Stimulated activated CD4-positive, alpha-beta T cell treated with anti-CD3 and anti-CD28 coated beads, TNF-alpha, amount 100 ng/mL, for 1 hour (primary cell): ENCODE data around the gene PDZD8.
"Not testable (repeated sequence)": the region's sequence is repeated elsewhere in the genome, so short reads cannot be mapped to it uniquely, and the experiment has no call there.

Experiments
- DNase-seq, 3 donors: peaks; one replicate each; pipeline ENCODE4 v3.0.0-alpha.2; 2020; ENCODE audit warnings: low read depth in 3 of 3, low spot score in 1 of 3

PDZD8 gene

DNA sequence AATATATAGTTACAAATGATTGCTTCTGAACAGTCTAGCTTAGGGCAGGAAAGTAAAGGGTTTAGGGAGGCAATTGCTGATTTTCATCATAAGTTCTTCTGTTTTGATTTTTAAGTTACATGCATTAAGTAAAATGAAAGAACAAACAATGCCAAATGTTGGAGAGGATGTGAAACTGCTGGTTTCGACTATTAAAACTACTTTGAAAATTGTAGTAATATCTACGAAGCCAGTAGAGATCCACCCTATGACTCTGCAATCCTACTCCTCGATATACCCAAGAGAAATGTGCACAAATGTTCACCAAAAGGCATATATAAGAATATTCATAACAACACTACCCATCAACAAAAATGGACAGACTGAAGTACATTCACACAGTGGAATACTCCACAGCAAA lies 24.3 kb downstream of the PDZD8 start:
- DNase-seq = no peak

GRCh38 chr10:117348236-117348635 lies 27.0 kb downstream of the PDZD8 start:
- DNase-seq = no peak

- DNase-seq = no peak
Observed at GRCh38 chr10:117346574-117346973, 28.7 kb downstream of the PDZD8 start.

DNA sequence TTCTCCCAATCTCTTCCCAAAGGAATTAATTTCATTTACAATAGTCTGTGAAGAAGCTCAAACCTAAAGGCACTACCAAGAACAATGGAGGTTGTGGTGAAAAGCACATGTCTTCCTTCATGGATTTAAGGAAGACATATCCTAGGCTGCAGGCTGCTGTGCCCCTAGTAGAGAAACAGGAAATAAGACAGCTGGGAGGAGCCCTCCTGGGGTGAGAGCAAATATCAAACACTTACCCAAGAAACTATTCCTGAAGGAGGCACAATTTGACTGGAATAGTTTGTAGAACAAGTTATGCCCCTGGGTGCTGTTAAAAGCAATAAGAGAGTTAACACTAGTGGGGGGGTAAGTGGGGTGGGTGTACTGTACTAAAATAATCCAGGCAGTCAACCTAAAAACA lies 30.1 kb downstream of the PDZD8 start:
- DNase-seq = no peak

- no peak for DNase-seq
Observed at GRCh38 chr10:117342641-117343040, 32.6 kb downstream of the PDZD8 start.

GRCh38 chr10:117341061-117341460 lies 34.2 kb downstream of the PDZD8 start:
- no peak for DNase-seq

- DNase-seq = no peak
Observed at GRCh38 chr10:117339979-117340378, 35.3 kb downstream of the PDZD8 start.

GRCh38 chr10:117339578-117339977 lies 35.7 kb downstream of the PDZD8 start:
- DNase-seq = no peak

- DNase-seq = no peak
Observed at GRCh38 chr10:117334926-117335325, 40.3 kb downstream of the PDZD8 start.

GRCh38 chr10:117334066-117334465 lies 41.2 kb downstream of the PDZD8 start:
- no peak for DNase-seq

DNA sequence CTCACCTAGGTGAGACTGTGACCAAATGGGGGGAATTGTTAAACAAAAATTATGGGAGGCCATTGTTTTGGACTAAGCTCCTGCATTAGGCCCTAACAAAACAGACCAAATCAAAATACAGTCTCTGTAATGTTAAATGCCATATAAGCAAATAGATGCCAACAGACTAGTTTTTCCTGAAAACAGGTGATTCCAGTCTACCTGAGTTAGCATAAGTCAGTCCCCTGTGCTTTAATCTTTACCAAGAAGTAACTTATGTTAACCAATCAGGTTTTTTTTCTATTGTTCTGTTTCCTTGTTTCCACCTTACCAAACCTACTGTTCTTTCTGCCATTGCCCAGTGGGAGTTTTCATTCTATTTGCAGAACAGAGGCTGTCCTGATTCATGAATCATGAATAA lies 48.0 kb downstream of the PDZD8 start:
- DNase-seq = no peak

GRCh38 chr10:117324367-117324766 lies 50.9 kb downstream of the PDZD8 start:
- DNase-seq = no peak

- no peak for DNase-seq
Observed at GRCh38 chr10:117322260-117322659, 53.0 kb downstream of the PDZD8 start.

- no peak for DNase-seq
Observed at GRCh38 chr10:117320050-117320665, 55.1 kb downstream of the PDZD8 start.

DNA sequence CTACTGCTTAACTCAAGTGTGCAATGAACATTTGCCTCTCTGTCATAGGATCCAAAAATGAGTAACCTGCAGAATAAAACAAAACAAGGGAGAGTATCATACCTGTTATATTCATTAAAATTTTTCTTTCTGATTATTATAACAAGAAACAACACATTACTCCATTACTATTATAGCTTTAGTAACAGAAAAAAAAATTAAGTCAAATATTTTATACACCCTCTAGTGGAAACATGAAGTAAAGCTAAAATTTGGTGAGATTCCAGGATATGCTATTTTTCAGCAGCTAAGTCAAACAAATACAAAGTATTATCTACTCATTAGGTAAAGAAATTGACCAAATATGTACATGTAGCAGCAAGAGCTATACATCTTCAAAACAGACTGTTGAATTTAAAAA lies 56.3 kb downstream of the PDZD8 start:
- no peak for DNase-seq

- DNase-seq = no peak
Observed at GRCh38 chr10:117316701-117317100, 58.5 kb downstream of the PDZD8 start.

DNA sequence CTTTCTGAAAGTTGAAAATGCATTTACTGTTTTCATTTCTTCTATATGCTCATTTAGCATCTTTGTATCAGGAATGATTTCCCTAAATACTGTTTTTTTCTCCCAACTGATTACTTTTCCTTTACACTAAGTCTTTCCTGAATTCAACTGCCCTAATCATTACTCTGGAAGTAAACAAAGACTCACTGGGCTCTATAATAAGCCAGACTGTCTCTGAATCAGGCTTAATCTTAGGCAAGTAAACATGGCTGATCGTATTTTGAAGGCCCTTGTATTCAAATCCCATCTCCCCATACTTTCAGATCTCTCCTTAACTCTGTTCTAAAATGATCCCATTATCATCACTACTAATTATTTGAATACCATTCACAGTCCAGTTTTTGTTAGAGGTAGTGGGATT lies 61.6 kb downstream of the PDZD8 start:
- DNase-seq = no peak

GRCh38 chr10:117312430-117312829 lies 62.8 kb downstream of the PDZD8 start:
- no peak for DNase-seq

DNA sequence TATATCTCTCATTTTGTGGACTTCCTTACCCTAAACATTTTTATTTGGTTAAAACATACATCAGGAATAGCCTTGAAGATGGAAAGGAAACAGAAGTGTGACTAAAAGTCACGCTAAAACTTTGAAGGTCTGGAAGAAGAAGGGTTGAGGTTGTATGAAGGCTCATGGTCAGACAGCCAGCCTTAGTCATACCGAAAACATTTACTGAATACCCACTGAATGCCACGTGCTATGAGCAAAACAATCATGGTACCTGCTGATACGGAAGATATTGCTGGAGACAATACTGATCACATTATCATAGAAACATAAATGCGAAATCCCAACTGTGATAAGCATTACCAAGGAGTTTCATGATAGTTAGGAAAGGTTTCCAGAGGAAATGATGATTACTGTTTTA lies 64.0 kb downstream of the PDZD8 start:
- DNase-seq = no peak

- no peak for DNase-seq
Observed at GRCh38 chr10:117306674-117307073, 68.6 kb downstream of the PDZD8 start.

DNA sequence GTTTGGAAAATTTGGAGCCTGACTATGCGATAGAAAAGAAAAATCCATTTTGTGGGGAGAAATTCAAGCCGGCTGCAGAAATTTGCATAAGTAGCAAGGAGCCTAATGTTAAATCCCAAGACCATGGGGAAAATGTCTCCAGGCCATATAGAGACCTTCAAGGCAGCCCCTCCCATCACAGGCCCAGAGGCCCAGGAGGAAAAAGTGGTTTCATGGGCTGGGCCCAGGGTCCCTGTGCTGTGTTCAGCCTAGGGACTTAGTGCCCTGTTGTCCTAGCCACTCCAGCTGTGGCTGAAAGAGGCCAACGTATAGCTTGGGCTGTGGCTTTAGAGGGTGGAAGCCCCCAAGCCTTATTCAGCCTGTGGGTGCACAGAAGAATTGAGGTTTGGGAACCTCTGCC lies 71.8 kb downstream of the PDZD8 start:
- not testable (repeated sequence) for DNase-seq

DNA sequence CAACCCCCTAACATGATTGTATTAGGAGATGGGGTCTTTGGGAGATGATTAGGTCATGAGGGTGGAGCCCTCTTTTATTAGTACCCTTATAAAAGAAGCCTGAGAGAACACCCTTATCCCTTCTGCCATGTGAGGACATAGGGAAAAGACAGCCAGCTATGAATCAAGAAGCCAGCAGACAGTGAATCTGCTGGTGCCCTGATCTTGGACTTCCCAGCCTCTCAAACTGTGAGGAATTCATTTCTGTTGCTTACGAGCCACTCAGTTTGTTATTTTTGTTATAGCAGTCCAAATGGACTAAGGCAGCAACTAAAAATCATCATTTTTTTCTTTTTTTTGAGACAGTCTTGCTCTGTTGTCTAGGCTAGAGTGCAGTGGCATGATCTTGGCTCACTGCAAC lies 74.6 kb downstream of the PDZD8 start:
- DNase-seq = no peak

DNA sequence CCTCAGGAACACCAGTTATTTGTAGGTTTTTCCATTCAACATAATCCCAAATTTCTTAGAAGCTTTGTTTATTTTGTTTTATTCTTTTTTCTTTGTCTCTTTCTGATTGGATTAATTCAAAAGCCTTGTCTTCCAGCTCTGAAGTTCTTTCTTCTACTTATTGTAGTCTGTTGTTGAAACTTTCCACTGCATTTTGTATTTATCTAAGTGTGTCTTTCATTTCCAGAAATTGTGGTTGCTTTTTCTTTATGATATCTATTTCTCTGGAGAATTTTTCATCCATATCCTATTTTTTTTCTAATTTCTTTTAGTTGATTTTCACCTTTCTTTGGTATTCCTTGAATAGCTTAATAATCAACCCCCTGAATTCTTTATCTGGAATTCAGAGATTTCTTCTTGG lies 75.8 kb downstream of the PDZD8 start:
- no peak for DNase-seq

GRCh38 chr10:117298219-117298618 lies 77.0 kb downstream of the PDZD8 start:
- no peak for DNase-seq
